CD14-positive monocyte (primary cell): ENCODE measurements around the gene LPIN2. TPM values are rescaled to one million over a fixed set of nuclear protein-coding genes. Genes with fewer than 3 reads are reported as not detected.
A peak's percentile ranks its signal among the peaks of the same experiment; 100 is the strongest.

Experiments
- DNase-seq, 3 donors: peaks; one replicate each; pipeline ENCODE4 v3.0.0-alpha.2; 2011 to 2022
- H2AFZ ChIP-seq: 2 replicates; pipeline ENCODE4 v1.6.0; 2012; ENCODE audit warnings: mild to moderate bottlenecking, low read depth, low read length, inconsistent platforms; ENCODE audit not compliant: insufficient read depth, poor library complexity, severe bottlenecking
- H3K27ac ChIP-seq, 2 donors: 1 replicate in 1 of 2; 2 replicates in 1 of 2; pipeline ENCODE4 v1.5.1; 2012 to 2013; ENCODE audit warnings: low read length in 2 of 2, control low read depth in 1 of 2, inconsistent platforms in 1 of 2, low read depth in 1 of 2, mild to moderate bottlenecking in 1 of 2
- H3K27me3 ChIP-seq, 2 donors: one replicate each; pipeline versions ENCODE4 v1.6.0 to v1.6.1; 2011 to 2013; ENCODE audit warnings: low read length in 2 of 2; ENCODE audit not compliant: control insufficient read depth in 2 of 2, insufficient read depth in 2 of 2
- H3K36me3 ChIP-seq, 2 donors: replicated peaks in 1 of 2; 1 replicate in 1 of 2; 2 replicates in 1 of 2; pipeline versions ENCODE4 v1.5.1 to v1.6.1; 2012 to 2013; ENCODE audit warnings: low read length in 2 of 2, control low read depth in 1 of 2, inconsistent platforms in 1 of 2, mild to moderate bottlenecking in 1 of 2; ENCODE audit not compliant: insufficient read depth in 2 of 2, control insufficient read depth in 1 of 2
- H3K4me1 ChIP-seq, 2 donors: 1 replicate in 1 of 2; 2 replicates in 1 of 2; pipeline versions ENCODE4 v1.5.1 to v1.6.1; 2012 to 2013; ENCODE audit warnings: low read length in 2 of 2, control low read depth in 1 of 2, inconsistent platforms in 1 of 2, mild to moderate bottlenecking in 1 of 2, moderate library complexity in 1 of 2; ENCODE audit not compliant: insufficient read depth in 2 of 2, control insufficient read depth in 1 of 2
- H3K4me2 ChIP-seq: replicated peaks from 2 replicates; pipeline ENCODE3; 2012; ENCODE audit warnings: low read length, moderate library complexity, mild to moderate bottlenecking; ENCODE audit not compliant: poor library complexity, severe bottlenecking; ENCODE audit errors: extremely low read depth
- H3K4me3 ChIP-seq, 3 experiments: fragments of 200-600 bp in 1 of 3; sonication (generic) in 1 of 3; replicated peaks in 1 of 3; 1 replicate in 2 of 3; 2 replicates in 1 of 3; pipeline ENCODE4 v1.5.1; 2011 to 2013; ENCODE audit warnings: low read length in 3 of 3, mild to moderate bottlenecking in 3 of 3, control low read depth in 2 of 3, low read depth in 2 of 3, inconsistent platforms in 1 of 3, moderate library complexity in 1 of 3
- H3K79me2 ChIP-seq: 2 replicates; pipeline ENCODE4 v1.6.0; 2012; ENCODE audit warnings: mild to moderate bottlenecking, control low read depth, inconsistent platforms, low read length, moderate library complexity; ENCODE audit not compliant: insufficient read depth
- H3K9ac ChIP-seq: 2 replicates; pipeline ENCODE4 v1.6.0; 2017; ENCODE audit warnings: low read length, mild to moderate bottlenecking; ENCODE audit not compliant: insufficient read depth, poor library complexity, severe bottlenecking
- H3K9me3 ChIP-seq, 2 donors: replicated peaks in 1 of 2; 1 replicate in 1 of 2; 2 replicates in 1 of 2; pipeline versions ENCODE4 v1.5.1 to v1.6.1; 2012 to 2013; ENCODE audit warnings: low read length in 2 of 2, control low read depth in 1 of 2; ENCODE audit not compliant: control insufficient read depth in 1 of 2, insufficient read depth in 1 of 2
- H4K20me1 ChIP-seq: 2 replicates; pipeline ENCODE4 v1.6.0; 2012; ENCODE audit warnings: mild to moderate bottlenecking, low read length, control low read depth, moderate library complexity; ENCODE audit not compliant: insufficient read depth
- H3K27ac Mint-ChIP-seq, 7 donors: one replicate each; pipeline ENCODE4 v1.8.0; 2020; ENCODE audit warnings: mild to moderate bottlenecking in 7 of 7, mixed read lengths in 7 of 7, moderate library complexity in 6 of 7, inconsistent platforms in 2 of 7
- H3K27me3 Mint-ChIP-seq, 3 donors: one replicate each; pipeline ENCODE4 v1.8.0; 2021 to 2022; ENCODE audit warnings: low read depth in 3 of 3, mild to moderate bottlenecking in 3 of 3, mixed read lengths in 3 of 3, moderate library complexity in 3 of 3, inconsistent platforms in 1 of 3
- H3K36me3 Mint-ChIP-seq, 2 donors: one replicate each; pipeline ENCODE4 v1.8.0; 2020; ENCODE audit warnings: mixed read lengths in 2 of 2, inconsistent platforms in 1 of 2, mild to moderate bottlenecking in 1 of 2
- H3K4me1 Mint-ChIP-seq: one replicate; pipeline ENCODE4 v1.8.0; 2020; ENCODE audit warnings: mild to moderate bottlenecking, mixed read lengths
- H3K4me3 Mint-ChIP-seq, 2 donors: one replicate each; pipeline ENCODE4 v1.8.0; 2020; ENCODE audit warnings: mild to moderate bottlenecking in 2 of 2, mixed read lengths in 2 of 2, moderate library complexity in 1 of 2
- H3K9me3 Mint-ChIP-seq, 7 donors: one replicate each; pipeline ENCODE4 v1.8.0; 2020 to 2022; ENCODE audit warnings: mixed read lengths in 7 of 7, mild to moderate bottlenecking in 6 of 7, moderate library complexity in 6 of 7, inconsistent platforms in 2 of 7
- WGBS: methylation state at CpG from one replicate; pipeline ENCODE4 v1.1.5; 2013; ENCODE audit warnings: missing lambda C conversion rate; ENCODE audit not compliant: insufficient coverage; 5-methylcytosine and 5-hydroxymethylcytosine counted together
- intact Hi-C, 2 donors: fragments of 100-400 bp; cut with micrococcal nuclease; formaldehyde crosslinking; loops; one replicate each; pipeline versions ENCODE4 v1.15.0 to v1.15.1; 2023
- polyA plus RNA-seq, 3 donors: library from polyadenylated mRNA; depleted of rRNA in 1 of 3; unstranded in 2 of 3; stranded (reverse) in 1 of 3; fragments of 300-500 nt in 2 of 3; fragments of >200 nt in 1 of 3; fragmentation: Illumina TruSeq in 2 of 3; gene quantifications; 1 replicate in 2 of 3; 2 replicates in 1 of 3; pipeline ENCODE4 v1.2.3, GENCODE V29; 2012 to 2021
- TF ChIP-seq, protein P1 (sequence below): fragments of 200-600 bp; IDR thresholded peaks from one replicate; pipeline ENCODE4 v1.8.0; 2022; ENCODE audit warnings: antibody characterized with exemption, mild to moderate bottlenecking

The LPIN2 gene
- polyA plus RNA-seq, 3 donors: 9.3 to 16.3 (median 10.3) TPM

DNA sequence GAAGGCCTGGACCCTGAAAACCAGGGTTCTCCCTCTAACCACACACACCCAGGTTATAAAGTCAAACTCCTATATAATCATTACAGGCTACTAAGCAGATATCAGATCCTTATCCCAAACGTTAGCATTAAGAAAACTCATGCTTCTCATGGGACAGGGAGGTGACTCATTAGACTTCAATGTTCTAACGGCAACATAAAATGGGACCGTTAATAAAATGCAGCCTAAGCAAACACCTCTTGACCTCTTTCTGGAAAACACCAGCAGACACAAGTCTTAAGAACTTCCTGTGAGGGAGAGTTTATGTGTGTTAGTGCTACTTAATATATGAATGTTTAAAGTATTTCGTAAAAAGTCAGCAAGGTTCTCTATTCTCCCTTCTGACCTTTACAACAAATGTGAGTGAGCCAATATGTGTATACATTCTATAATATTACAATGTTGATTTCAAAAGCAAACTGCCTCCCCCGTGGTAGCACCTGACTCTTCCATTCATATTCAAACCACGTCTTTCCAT is 31.7 kb downstream of the LPIN2 start:
- peak overlapping the region; percentile 51 for H3K4me2 ChIP-seq
- TF ChIP-seq, protein P1, sequence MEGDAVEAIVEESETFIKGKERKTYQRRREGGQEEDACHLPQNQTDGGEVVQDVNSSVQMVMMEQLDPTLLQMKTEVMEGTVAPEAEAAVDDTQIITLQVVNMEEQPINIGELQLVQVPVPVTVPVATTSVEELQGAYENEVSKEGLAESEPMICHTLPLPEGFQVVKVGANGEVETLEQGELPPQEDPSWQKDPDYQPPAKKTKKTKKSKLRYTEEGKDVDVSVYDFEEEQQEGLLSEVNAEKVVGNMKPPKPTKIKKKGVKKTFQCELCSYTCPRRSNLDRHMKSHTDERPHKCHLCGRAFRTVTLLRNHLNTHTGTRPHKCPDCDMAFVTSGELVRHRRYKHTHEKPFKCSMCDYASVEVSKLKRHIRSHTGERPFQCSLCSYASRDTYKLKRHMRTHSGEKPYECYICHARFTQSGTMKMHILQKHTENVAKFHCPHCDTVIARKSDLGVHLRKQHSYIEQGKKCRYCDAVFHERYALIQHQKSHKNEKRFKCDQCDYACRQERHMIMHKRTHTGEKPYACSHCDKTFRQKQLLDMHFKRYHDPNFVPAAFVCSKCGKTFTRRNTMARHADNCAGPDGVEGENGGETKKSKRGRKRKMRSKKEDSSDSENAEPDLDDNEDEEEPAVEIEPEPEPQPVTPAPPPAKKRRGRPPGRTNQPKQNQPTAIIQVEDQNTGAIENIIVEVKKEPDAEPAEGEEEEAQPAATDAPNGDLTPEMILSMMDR: no peak
- peak overlapping the region; percentile 91 to 95 for H3K27ac ChIP-seq
- peak; percentile 75 to 87 (median 75) for DNase-seq
- H3K36me3 ChIP-seq: no peaks in the 10 kb centered on the region
- Mint-ChIP-seq H3K36me3 (peaks cover 6 to 18% of the 10 kb centered on the region in 2 donors), H3K9me3 (no peaks in the 10 kb centered on the region), H3K4me3 (peak overlapping the region in 1 of 2 donors; percentile 55), H3K4me1 (peaks cover 71% of the 10 kb centered on the region), H3K27ac (peak overlapping the region; percentile 88 to 98 (median 96)), H3K27me3 (peaks cover 0 to 4% (median 0%) of the 10 kb centered on the region in 3 donors)
- H3K9ac ChIP-seq: peak overlapping the region; percentile 49
- peaks cover 60 to 80% of the 10 kb centered on the region in 2 donors for H3K4me1 ChIP-seq
- no peaks in the 10 kb centered on the region for H3K27me3 ChIP-seq
- no peaks in the 10 kb centered on the region for H3K9me3 ChIP-seq
- H4K20me1 ChIP-seq: peaks cover 7% of the 10 kb centered on the region
- peak overlapping the region in 1 of 3 experiments; percentile 47 for H3K4me3 ChIP-seq
- H2AFZ ChIP-seq: no peak overlapping the region
- 0% methylated on average over 1 of the region's 6 CpGs for WGBS
- intact Hi-C loops: loop anchor here in 1 of 2 donors (10.0 kb wide), 1 partner anchor 136 kb away; the partner anchor contains the start of gene EMILIN2
- H3K79me2 ChIP-seq: peaks cover 83% of the 10 kb centered on the region

GRCh38 chr18:2979871-2980790 is 32.8 kb downstream of the LPIN2 start:
- Histone ChIP-seq H3K4me1 (peaks cover 57 to 70% of the 10 kb centered on the region in 2 donors), H4K20me1 (no peaks in the 10 kb centered on the region)

More at GRCh38 chr18:2979871-2980790, 32.8 kb downstream of the LPIN2 start:
- H3K9me3 ChIP-seq: no peaks in the 10 kb centered on the region
- intact Hi-C loops: loop anchor here in 1 of 2 donors (1.0 to 10.0 kb wide), 2 partner anchors 9 to 135 kb away; partner anchors contain the start of gene EMILIN2
- no peaks in the 10 kb centered on the region for H3K36me3 ChIP-seq
- H3K27me3 ChIP-seq: no peaks in the 10 kb centered on the region
- H3K4me2 ChIP-seq: peak overlapping the region; percentile 51
- H3K27ac Mint-ChIP-seq: peak overlapping the region; percentile 88 to 98 (median 96)
- H3K4me3 Mint-ChIP-seq: peak overlapping the region; percentile 52 to 78
- TF ChIP-seq, protein P1: no peak
- peaks cover 68% of the 10 kb centered on the region for H3K4me1 Mint-ChIP-seq
- peak overlapping the region; percentile 54 for H2AFZ ChIP-seq
- peak overlapping the region; percentile 91 to 95 for H3K27ac ChIP-seq
- peak overlapping the region; percentile 49 for H3K9ac ChIP-seq
- WGBS: no CpG with 5 or more reads among the region's 8 CpGs
- peak; percentile 74 to 80 (median 79) for DNase-seq
- H3K4me3 ChIP-seq: peak overlapping the region in 2 of 3 experiments; percentile 25 to 47
- peaks cover 0 to 4% (median 0%) of the 10 kb centered on the region in 3 donors for H3K27me3 Mint-ChIP-seq
- H3K79me2 ChIP-seq: peaks cover 86% of the 10 kb centered on the region
- H3K9me3 Mint-ChIP-seq: no peaks in the 10 kb centered on the region
- H3K36me3 Mint-ChIP-seq: peaks cover 6 to 23% of the 10 kb centered on the region in 2 donors
